ENCODE results near the gene ANK2. TPM values are rescaled to one million over a fixed set of nuclear protein-coding genes. Genes with fewer than 3 reads are reported as not detected.
"Not testable (repeated sequence)": the region's sequence is repeated elsewhere in the genome, so short reads cannot be mapped to it uniquely, and the experiment has no call there.

Gene ANK2
- total RNA-seq, 2 experiments from 2014 or later, result 1.8 to 2.4 TPM

DNA sequence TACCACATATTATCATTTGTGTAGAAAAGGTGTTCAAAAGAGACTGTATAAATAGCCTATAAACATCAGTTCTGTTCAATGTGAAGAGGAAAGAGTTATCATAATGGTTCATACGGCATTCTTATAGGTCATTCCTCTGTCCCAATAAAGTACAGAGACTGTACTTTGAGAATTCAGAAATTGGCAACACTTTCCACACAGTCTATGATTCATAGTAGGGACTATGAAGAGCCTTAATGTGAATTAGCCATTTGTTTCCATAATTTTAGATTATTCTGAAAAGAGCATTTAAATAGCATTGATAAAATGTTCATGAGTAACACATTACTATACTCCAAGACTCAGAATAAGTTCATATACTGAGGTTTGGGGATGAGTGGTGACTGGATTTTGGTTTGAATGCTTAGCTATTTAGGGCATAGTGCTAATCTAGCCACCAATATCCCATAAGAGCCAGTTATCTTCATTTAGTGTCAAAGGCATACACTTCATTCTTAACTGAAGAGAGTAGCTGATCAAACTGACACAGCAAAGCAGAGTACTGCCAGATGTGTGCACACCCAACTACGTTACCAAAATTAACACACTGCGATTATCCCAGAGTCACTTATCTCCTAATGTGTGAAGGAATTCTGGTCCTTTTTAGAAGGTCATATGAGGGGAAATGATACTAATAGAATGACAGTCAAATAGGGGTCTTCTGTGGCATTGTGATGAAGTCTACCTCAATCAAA, 10.2 kb downstream of the ANK2 start:
- Mint-ChIP-seq H3K9me3 (ENCODE audit: low read depth) (no peaks in the 10 kb centered on the region), H3K4me1 (no peaks in the 10 kb centered on the region), H3K27me3 (peaks cover 8% of the 10 kb centered on the region), H3K27ac (no peak overlapping the region), H3K4me3 (no peak overlapping the region), H3K36me3 (no peaks in the 10 kb centered on the region)
- ATAC-seq, result no peak
- CTCF ChIA-PET, result no interaction called here
- DNase-seq, result no peak

DNA sequence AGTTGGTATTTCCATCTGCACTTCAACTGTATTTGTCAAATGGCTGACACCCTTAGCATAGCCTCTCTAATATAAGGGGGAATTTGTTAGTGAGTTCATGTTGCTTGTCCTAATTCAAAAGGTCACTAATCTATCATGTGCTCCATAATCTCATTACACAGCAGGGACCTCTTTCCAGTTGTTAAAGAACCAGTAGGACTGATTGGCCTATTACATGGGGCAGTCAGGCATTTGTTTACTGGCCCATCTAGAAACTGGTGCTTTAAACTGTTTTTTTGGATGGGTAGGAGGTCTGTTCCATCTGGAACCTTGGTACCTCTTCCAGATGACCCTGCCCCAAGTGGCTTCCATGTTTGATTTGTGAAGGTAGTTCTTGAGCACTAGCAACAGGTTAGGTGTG, 11.4 kb downstream of the ANK2 start:
- ATAC-seq, result no peak
- no peak for DNase-seq
- CTCF ChIA-PET, result no interaction called here
- Mint-ChIP-seq H3K4me1 (no peaks in the 10 kb centered on the region), H3K27ac (no peak overlapping the region), H3K9me3 (ENCODE audit: low read depth) (no peaks in the 10 kb centered on the region), H3K36me3 (no peaks in the 10 kb centered on the region), H3K4me3 (no peak overlapping the region), H3K27me3 (peaks cover 12% of the 10 kb centered on the region)

DNA sequence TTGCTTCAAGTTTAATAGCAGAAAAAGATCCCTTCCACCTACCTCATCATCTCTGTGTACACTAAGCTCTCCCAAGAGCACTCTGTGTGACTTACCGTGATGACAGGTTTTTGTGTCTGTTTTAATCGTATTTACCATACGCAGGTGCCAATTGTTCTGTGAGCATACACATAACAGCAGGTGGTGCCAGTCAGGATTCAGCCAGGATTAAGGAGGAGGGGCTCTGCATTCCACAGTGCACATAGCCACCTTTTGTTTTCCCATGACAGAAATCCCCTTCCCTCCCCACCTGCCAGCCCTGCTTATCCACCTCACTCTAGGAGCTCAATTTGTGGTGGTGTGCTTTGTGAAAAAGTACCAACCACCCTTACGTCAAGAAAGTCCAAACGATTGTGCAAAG, 14.8 kb downstream of the ANK2 start:
- H3K27me3 Mint-ChIP-seq, result peaks cover 7% of the 10 kb centered on the region
- no peaks in the 10 kb centered on the region for H3K9me3 Mint-ChIP-seq (ENCODE audit: low read depth)
- H3K36me3 Mint-ChIP-seq, result no peaks in the 10 kb centered on the region
- no peak overlapping the region for H3K27ac Mint-ChIP-seq
- ATAC-seq (no peak), DNase-seq (no peak)
- no peak overlapping the region for H3K4me3 Mint-ChIP-seq
- CTCF ChIA-PET, result no interaction called here
- no peaks in the 10 kb centered on the region for H3K4me1 Mint-ChIP-seq

DNA sequence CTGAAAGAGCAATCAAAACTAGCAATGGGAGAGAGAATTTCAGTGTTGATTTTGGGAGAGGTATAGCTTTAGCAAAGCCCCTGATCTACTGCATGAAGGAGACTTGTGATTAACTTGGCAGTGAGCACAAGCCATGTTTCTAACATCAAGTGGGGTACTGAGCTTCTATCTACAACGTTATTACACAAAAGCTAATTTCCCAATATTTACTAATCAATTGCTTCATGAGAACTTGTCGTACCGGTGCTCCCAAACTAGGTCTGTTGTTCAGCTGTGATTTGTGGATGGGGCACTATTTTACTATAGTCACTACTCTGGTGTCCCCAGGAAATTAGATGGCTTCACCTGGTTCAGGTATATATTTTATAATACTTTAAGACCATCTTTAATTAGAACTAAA, 16.2 kb downstream of the ANK2 start:
- Mint-ChIP-seq H3K36me3 (no peaks in the 10 kb centered on the region), H3K27ac (no peak overlapping the region), H3K4me1 (no peaks in the 10 kb centered on the region), H3K27me3 (peaks cover 7% of the 10 kb centered on the region), H3K4me3 (no peak overlapping the region), H3K9me3 (ENCODE audit: low read depth) (no peaks in the 10 kb centered on the region)
- ATAC-seq (no peak), DNase-seq (no peak)
- CTCF ChIA-PET, result no interaction called here

DNA sequence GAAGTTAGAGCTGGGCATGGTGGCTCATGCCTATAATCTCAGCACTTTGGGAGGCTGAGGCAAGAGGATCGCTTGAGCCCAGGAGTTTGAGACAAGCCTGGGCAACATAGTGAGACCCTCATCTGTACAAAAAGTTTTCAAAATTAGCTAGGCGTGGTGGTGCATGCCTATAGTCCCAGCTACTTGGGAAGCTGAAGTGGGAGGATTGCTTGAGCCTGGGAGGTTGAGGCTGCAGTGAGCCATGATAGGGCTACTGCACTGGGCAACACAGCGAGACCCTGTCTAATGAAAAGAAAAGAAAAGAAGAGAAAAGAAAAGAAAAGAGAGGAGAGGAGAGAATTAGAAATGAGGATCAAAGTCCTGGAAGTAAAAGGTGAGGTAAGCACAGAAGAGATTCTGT, 19.3 kb downstream of the ANK2 start:
- H3K27ac Mint-ChIP-seq; H3K27me3 Mint-ChIP-seq; DNase-seq; H3K9me3 Mint-ChIP-seq (ENCODE audit: low read depth); CTCF ChIA-PET; ATAC-seq; H3K36me3 Mint-ChIP-seq; H3K4me3 Mint-ChIP-seq; H3K4me1 Mint-ChIP-seq: not testable (repeated sequence)

DNA sequence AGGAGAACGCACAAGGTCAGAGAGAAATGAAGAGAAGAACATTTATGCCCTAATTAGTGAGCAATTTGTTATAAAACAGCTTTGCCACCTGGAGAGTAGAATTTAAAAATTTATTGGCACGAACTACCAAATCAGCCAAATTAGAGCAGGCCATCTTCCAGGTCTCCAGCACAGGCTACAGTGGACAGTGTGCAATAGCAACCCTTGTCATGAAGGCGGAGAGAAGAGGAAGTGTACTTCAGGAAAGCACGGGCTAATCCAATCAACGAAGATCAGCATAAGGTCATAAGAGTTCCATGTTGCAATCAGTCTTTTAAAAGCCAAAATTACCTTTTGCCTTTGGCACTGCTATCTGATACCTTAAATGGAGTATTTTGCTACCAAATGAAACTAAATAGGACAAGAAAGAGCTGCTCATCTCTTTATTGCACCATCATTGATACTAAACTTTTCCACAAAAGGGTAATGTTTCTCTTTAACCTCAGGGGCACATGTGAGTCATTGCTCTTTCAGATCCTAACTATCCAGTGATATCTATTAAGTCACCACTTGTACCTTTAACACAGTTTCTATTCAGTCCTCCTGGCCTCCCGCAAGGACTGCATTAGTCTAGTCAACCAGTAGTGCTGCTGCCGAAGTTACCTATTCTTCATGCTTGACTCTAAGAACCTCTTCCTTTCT, 19.9 kb downstream of the ANK2 start:
- CTCF ChIA-PET, result no interaction called here
- H3K27me3 Mint-ChIP-seq, result peaks cover 4% of the 10 kb centered on the region

DNA sequence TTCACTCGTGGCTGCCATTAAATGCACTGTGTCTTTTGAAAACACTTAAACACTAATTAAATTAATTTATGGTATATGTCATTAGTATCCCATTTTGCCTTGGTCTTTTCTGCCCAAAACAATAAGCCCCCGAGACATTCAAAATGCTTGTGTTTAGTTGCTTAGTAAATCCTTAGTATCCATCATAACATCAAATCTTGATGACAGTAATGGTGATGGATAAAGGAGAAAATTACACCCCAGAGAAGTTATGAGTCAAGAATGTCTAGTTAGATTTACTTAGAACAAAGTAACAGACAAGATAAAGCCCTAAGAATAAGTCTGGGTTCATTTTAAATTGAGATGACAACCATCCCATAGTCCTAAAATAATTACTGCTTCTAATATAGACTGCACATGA, 21.3 kb downstream of the ANK2 start:
- ATAC-seq (no peak), DNase-seq (no peak)
- Mint-ChIP-seq H3K4me1 (no peaks in the 10 kb centered on the region), H3K27me3 (no peaks in the 10 kb centered on the region), H3K27ac (no peak overlapping the region), H3K36me3 (no peaks in the 10 kb centered on the region), H3K9me3 (ENCODE audit: low read depth) (no peaks in the 10 kb centered on the region), H3K4me3 (no peak overlapping the region)
- CTCF ChIA-PET, result no interaction called here

More for the DNA sequence above, 19.9 kb downstream of the ANK2 start:
- ATAC-seq (no peak), DNase-seq (no peak)
- H3K27ac Mint-ChIP-seq, result no peak overlapping the region
- H3K4me1 Mint-ChIP-seq, result no peaks in the 10 kb centered on the region
- no peak overlapping the region for H3K4me3 Mint-ChIP-seq
- no peaks in the 10 kb centered on the region for H3K9me3 Mint-ChIP-seq (ENCODE audit: low read depth)
- no peaks in the 10 kb centered on the region for H3K36me3 Mint-ChIP-seq

DNA sequence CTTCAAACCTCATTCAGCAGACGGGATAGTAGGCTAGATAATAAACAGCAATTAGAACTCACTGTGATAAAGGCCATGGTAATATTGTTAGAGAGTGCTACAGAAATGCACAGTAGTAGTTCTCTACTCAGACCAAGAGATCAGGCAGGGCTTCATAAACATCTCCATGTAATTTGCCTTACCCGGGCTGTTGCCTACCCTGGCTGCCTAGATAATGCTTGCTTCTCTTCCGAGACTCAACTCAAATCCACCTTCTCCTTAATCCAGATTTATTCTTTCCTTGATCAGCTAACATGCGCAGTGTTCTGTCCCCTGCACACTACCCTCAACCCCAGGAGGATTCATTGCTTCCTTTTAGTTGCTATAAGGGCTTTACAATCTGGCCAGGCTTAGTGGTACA, 21.8 kb downstream of the ANK2 start:
- Mint-ChIP-seq H3K4me3 (no peak overlapping the region), H3K9me3 (ENCODE audit: low read depth) (no peaks in the 10 kb centered on the region), H3K27ac (no peak overlapping the region), H3K4me1 (no peaks in the 10 kb centered on the region), H3K27me3 (no peaks in the 10 kb centered on the region), H3K36me3 (no peaks in the 10 kb centered on the region)
- ATAC-seq, result no peak
- no peak for DNase-seq
- CTCF ChIA-PET, result no interaction called here

DNA sequence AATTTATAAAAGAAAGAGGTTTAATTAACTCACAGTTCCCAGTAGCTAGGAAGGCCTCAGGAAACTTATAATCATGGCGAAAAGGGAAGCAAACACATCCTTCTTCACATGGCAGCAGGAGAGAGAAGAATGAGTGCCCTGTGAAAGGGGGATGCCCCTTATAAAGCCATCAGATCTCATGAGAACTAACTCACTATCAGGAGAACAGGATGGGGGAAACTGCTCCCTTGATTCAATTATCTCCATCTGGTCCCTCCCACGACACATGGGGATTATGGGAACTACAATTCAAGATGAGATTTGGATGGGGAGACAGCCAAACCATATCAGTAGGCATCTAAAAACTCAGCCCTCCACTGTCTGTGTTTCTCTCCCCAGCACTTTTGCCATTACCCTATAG, 22.4 kb downstream of the ANK2 start:
- ATAC-seq, result no peak
- no peak overlapping the region for H3K4me3 Mint-ChIP-seq
- CTCF ChIA-PET, result no interaction called here
- no peaks in the 10 kb centered on the region for H3K36me3 Mint-ChIP-seq
- no peaks in the 10 kb centered on the region for H3K4me1 Mint-ChIP-seq
- no peaks in the 10 kb centered on the region for H3K9me3 Mint-ChIP-seq (ENCODE audit: low read depth)
- no peak for DNase-seq
- H3K27ac Mint-ChIP-seq, result no peak overlapping the region
- no peaks in the 10 kb centered on the region for H3K27me3 Mint-ChIP-seq

DNA sequence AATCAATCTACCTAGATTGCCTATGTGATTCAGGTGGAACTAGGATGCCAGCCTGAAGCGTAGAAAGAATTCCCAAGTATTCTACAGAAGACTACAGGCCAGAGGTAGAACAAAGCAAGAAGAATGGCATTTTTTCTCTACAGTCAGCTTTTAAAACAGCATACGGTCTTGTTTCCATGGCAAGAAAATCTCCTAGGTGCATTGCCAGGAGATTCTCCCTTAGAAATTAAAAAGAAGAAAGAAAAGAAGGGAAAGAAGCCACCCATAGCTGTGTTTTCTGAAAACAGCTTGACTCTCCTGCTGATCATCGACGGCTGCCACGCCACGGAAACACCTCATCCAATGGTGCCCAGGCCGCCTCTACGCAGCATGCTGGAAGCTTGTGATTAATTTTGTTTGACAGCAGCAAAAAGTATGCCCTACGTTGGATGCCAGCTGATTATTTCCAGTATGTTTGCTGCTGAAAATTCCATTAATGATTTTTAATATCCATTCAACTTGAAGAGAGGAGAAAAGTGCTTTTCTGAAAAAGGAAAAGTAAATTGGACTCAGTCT, 24.1 kb downstream of the ANK2 start:
- Mint-ChIP-seq H3K36me3 (no peaks in the 10 kb centered on the region), H3K4me3 (no peak overlapping the region), H3K27ac (no peak overlapping the region), H3K4me1 (no peaks in the 10 kb centered on the region), H3K9me3 (ENCODE audit: low read depth) (no peaks in the 10 kb centered on the region), H3K27me3 (no peaks in the 10 kb centered on the region)
- DNase-seq (no peak), ATAC-seq (no peak)
- CTCF ChIA-PET, result no interaction called here

DNA sequence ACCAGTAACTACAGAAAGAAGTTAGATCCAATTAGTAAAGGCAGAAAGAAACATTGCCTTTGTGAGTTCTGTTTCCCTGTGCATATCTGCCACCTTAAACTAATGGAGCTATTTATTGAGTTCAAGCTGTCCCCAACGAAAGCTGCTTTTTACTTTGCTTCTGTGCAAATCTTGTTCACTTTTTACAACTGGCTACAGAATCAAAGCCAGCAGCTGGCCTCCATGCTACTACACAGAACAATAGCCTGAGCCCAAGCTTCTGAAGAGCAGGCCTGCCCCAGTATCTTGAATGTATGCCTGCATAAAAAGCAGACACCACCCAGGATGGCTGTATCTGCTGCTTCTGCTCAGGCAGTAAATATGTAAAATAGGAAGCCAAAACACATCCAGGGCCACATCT, 28.1 kb downstream of the ANK2 start:
- ATAC-seq (no peak), DNase-seq (no peak)
- H3K27me3 Mint-ChIP-seq, result no peaks in the 10 kb centered on the region
- H3K27ac Mint-ChIP-seq, result no peak overlapping the region
- H3K36me3 Mint-ChIP-seq, result no peaks in the 10 kb centered on the region
- no peaks in the 10 kb centered on the region for H3K4me1 Mint-ChIP-seq
- CTCF ChIA-PET, result interaction anchor here (0.6 kb wide), 1 partner anchor 314 kb away, joined by 3 read pairs; no protein-coding TSS in a partner anchor
- no peak overlapping the region for H3K4me3 Mint-ChIP-seq
- no peaks in the 10 kb centered on the region for H3K9me3 Mint-ChIP-seq (ENCODE audit: low read depth)

DNA sequence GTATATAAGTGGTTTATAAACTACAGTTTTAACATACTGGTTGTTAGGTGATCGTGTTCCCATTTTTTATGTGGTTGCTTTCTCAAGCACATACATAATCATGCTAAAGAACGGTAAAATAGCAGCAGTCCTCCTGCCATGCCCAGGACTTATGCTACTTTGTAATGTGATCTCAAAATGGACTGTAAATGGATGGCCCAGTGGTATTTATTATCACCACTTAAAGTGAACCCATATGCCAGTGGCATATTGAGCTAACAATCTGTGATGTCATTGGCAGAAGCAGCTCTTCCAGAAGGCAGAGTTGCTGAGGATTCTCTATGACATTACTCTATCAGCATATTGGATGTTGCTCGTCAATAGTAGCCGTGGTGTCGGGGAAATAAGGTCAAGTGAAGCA, 28.6 kb downstream of the ANK2 start:
- no peaks in the 10 kb centered on the region for H3K27me3 Mint-ChIP-seq
- H3K36me3 Mint-ChIP-seq, result no peaks in the 10 kb centered on the region
- DNase-seq (no peak), ATAC-seq (no peak)
- no peak overlapping the region for H3K27ac Mint-ChIP-seq
- H3K4me1 Mint-ChIP-seq, result no peaks in the 10 kb centered on the region
- CTCF ChIA-PET, result no interaction called here
- no peak overlapping the region for H3K4me3 Mint-ChIP-seq
- no peaks in the 10 kb centered on the region for H3K9me3 Mint-ChIP-seq (ENCODE audit: low read depth)

DNA sequence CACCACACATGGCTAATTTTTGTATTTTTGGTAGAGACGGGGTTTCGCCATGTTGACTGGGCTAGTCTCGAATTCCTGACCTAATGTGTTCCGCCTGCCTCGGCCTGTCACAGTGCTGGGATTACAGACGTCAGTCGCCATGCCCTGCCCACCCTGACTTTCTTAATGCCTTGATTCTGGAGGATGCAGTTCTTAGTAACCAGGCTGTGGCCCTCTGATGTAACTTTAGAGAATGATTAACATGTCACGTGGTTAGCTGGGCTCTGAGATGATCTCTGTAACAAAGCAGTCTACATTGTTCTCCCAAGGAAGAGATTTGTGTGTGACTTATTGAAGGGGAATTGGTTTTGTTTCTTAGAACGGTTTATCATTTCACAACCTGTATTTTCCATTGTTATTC, 30.6 kb downstream of the ANK2 start:
- peaks cover 3% of the 10 kb centered on the region for H3K27me3 Mint-ChIP-seq
- no peaks in the 10 kb centered on the region for H3K36me3 Mint-ChIP-seq
- no peaks in the 10 kb centered on the region for H3K4me1 Mint-ChIP-seq
- no peaks in the 10 kb centered on the region for H3K9me3 Mint-ChIP-seq (ENCODE audit: low read depth)
- no peak for ATAC-seq
- DNase-seq, result no peak
- CTCF ChIA-PET, result no interaction called here
- no peak overlapping the region for H3K4me3 Mint-ChIP-seq
- H3K27ac Mint-ChIP-seq, result no peak overlapping the region

DNA sequence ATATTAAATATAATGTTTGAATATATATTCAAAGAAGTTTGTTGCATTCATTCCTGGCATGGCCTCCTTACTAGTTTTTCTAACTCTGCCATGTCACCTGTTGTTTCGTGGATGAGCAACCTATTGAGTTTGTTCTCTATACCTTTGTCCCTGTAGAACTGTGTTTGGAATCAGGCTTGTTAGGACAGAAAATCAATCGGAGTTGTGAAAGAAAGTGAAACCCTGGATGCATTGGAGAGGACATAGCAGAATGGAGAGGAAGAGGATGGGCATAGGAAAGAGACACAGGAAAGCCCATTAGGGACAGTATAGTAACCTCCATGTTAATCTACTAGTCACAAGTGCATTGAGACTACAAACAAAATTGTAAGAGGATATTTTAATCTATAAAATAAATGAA, 31.2 kb downstream of the ANK2 start:
- no peaks in the 10 kb centered on the region for H3K36me3 Mint-ChIP-seq
- CTCF ChIA-PET, result no interaction called here
- H3K4me3 Mint-ChIP-seq, result no peak overlapping the region
- DNase-seq (no peak), ATAC-seq (no peak)
- no peaks in the 10 kb centered on the region for H3K4me1 Mint-ChIP-seq
- H3K27me3 Mint-ChIP-seq, result peaks cover 3% of the 10 kb centered on the region
- no peak overlapping the region for H3K27ac Mint-ChIP-seq
- no peaks in the 10 kb centered on the region for H3K9me3 Mint-ChIP-seq (ENCODE audit: low read depth)
